Small intestine (tissue), 7 donors: ENCODE data around the gene C10orf105. TPM values are rescaled to one million over a fixed set of nuclear protein-coding genes. Genes with fewer than 3 reads are reported as not detected.
A peak's percentile ranks its signal among the peaks of the same experiment; 100 is the strongest.

Source experiments
- DNase-seq, 2 donors: peaks; one replicate each; pipeline versions ENCODE4 v3.0.0 to v3.0.0-alpha.2; 2013
- FAIRE-seq: peaks from 2 replicates; lab custom pipeline; 2012; peaks lifted over from hg19 to GRCh38; lab: Jason Lieb, UNC
- H3K27ac ChIP-seq, 3 donors: one replicate each; pipeline ENCODE4 v1.5.1; 2013; ENCODE audit warnings: low read length in 2 of 3, mild to moderate bottlenecking in 2 of 3, control low read depth in 1 of 3, inconsistent platforms in 1 of 3, low read depth in 1 of 3, moderate library complexity in 1 of 3
- H3K27me3 ChIP-seq, 3 donors: one replicate each; pipeline ENCODE4 v1.6.1; 2013; ENCODE audit warnings: low read length in 3 of 3, inconsistent platforms in 1 of 3; ENCODE audit not compliant: control insufficient read depth in 3 of 3, insufficient read depth in 3 of 3
- H3K36me3 ChIP-seq, 3 donors: one replicate each; pipeline ENCODE4 v1.6.1; 2013; ENCODE audit warnings: low read length in 3 of 3, inconsistent platforms in 1 of 3, low read depth in 1 of 3, mild to moderate bottlenecking in 1 of 3, moderate library complexity in 1 of 3; ENCODE audit not compliant: control insufficient read depth in 3 of 3, insufficient read depth in 2 of 3
- H3K4me1 ChIP-seq, 3 donors: one replicate each; pipeline ENCODE4 v1.6.1; 2013; ENCODE audit warnings: low read length in 2 of 3, inconsistent platforms in 1 of 3, low read depth in 1 of 3, mild to moderate bottlenecking in 1 of 3, moderate library complexity in 1 of 3; ENCODE audit not compliant: control insufficient read depth in 3 of 3, insufficient read depth in 2 of 3
- H3K4me3 ChIP-seq, 3 donors: one replicate each; pipeline ENCODE4 v1.5.1; 2013; ENCODE audit warnings: low read length in 3 of 3, control low read depth in 1 of 3, inconsistent platforms in 1 of 3, low read depth in 1 of 3, mild to moderate bottlenecking in 1 of 3, moderate library complexity in 1 of 3
- H3K9me3 ChIP-seq, 2 donors: one replicate each; pipeline ENCODE4 v1.6.1; 2013; ENCODE audit warnings: low read depth in 1 of 2, low read length in 1 of 2; ENCODE audit not compliant: control insufficient read depth in 2 of 2, insufficient read depth in 1 of 2
- WGBS, 3 donors: extraction: QIAGEN DNeasy Blood & Tissue Kit; methylation state at CpG; one replicate each; pipeline ENCODE4 v1.1.7; 2013; 5-methylcytosine and 5-hydroxymethylcytosine counted together
- polyA plus RNA-seq, 4 donors: library from polyadenylated mRNA; stranded (reverse) in 3 of 4; unstranded in 1 of 4; fragments of 200-250 nt in 3 of 4; fragments of 120-200 nt in 1 of 4; gene quantifications; one replicate each; pipeline versions ENCODE4 v1.2.1 to v1.2.3, GENCODE V29; 2013
- donor health status: healthy with polysubstance abuse.
- donor health status: control.
- donor health status: control.
- donor health status: Bipolar disorder and iron deficiency.
- donor health status: healthy.

Gene C10orf105
- polyA plus RNA-seq, 4 donors, result 0.06 to 0.27 TPM; not detected in 2

GRCh38 chr10:71671994-71672946 is 47.3 kb downstream of the C10orf105 start:
- 59 to 76% (median 67%) methylated on average over 16 of the region's 16 CpGs for WGBS, 3 donors
- peak overlapping the region in 1 of 3 donors; percentile 45 for H3K27ac ChIP-seq
- FAIRE-seq (no peak), DNase-seq (peak; percentile 32 to 50)
- no peaks in the 10 kb centered on the region for H3K9me3 ChIP-seq
- no peaks in the 10 kb centered on the region for H3K27me3 ChIP-seq
- H3K4me1 ChIP-seq, result peaks cover 0 to 12% (median 0%) of the 10 kb centered on the region in 3 donors
- no peak overlapping the region for H3K4me3 ChIP-seq
- no peaks in the 10 kb centered on the region for H3K36me3 ChIP-seq

- H3K4me1 ChIP-seq, result peaks cover 0 to 22% (median 6%) of the 10 kb centered on the region in 3 donors
- FAIRE-seq (no peak), DNase-seq (no peak)
- no peak overlapping the region for H3K27ac ChIP-seq
- no peak overlapping the region for H3K4me3 ChIP-seq
- no peaks in the 10 kb centered on the region for H3K9me3 ChIP-seq
- no peaks in the 10 kb centered on the region for H3K27me3 ChIP-seq
- 33 to 48% (median 39%) methylated on average over 5 of the region's 5 CpGs for WGBS, 3 donors
- H3K36me3 ChIP-seq, result no peaks in the 10 kb centered on the region
Measured at GRCh38 chr10:71667387-71667752, 52.2 kb downstream of the C10orf105 start.

GRCh38 chr10:71666639-71667386 is 52.8 kb downstream of the C10orf105 start:
- no peak for DNase-seq
- 70 to 82% (median 73%) methylated on average over 18 of the region's 18 CpGs for WGBS, 3 donors
- Histone ChIP-seq H3K27me3 (no peaks in the 10 kb centered on the region), H3K27ac (no peak overlapping the region), H3K9me3 (no peaks in the 10 kb centered on the region), H3K4me1 (peaks cover 0 to 21% (median 6%) of the 10 kb centered on the region in 3 donors), H3K36me3 (no peaks in the 10 kb centered on the region), H3K4me3 (no peak overlapping the region)
- FAIRE-seq, result no peak

- no peak for FAIRE-seq
- no peak overlapping the region for H3K27ac ChIP-seq
Measured at GRCh38 chr10:71665456-71665855, 54.1 kb downstream of the C10orf105 start.

GRCh38 chr10:71664585-71664984 is 55.0 kb downstream of the C10orf105 start:
- WGBS, 3 donors, result 72 to 96% (median 74%) methylated on average over 2 of the region's 2 CpGs
- FAIRE-seq, result no peak
- H3K9me3 ChIP-seq, result no peaks in the 10 kb centered on the region

More at GRCh38 chr10:71665456-71665855, 54.1 kb downstream of the C10orf105 start:
- Histone ChIP-seq H3K27me3 (no peaks in the 10 kb centered on the region), H3K4me1 (peaks cover 0 to 17% (median 6%) of the 10 kb centered on the region in 3 donors), H3K4me3 (no peak overlapping the region), H3K9me3 (no peaks in the 10 kb centered on the region), H3K36me3 (no peaks in the 10 kb centered on the region)
- DNase-seq, result no peak
- WGBS, 3 donors, result 76 to 84% (median 82%) methylated on average over 8 to 9 of the region's 9 CpGs

GRCh38 chr10:71663311-71663710 is 56.3 kb downstream of the C10orf105 start:
- 47 to 72% (median 58%) methylated on average over 7 of the region's 7 CpGs for WGBS, 3 donors
- Histone ChIP-seq H3K4me3 (no peak overlapping the region), H3K27ac (peak overlapping the region in 1 of 3 donors; percentile 27), H3K27me3 (no peaks in the 10 kb centered on the region), H3K4me1 (peaks cover 3 to 36% (median 10%) of the 10 kb centered on the region in 3 donors), H3K9me3 (no peaks in the 10 kb centered on the region), H3K36me3 (no peaks in the 10 kb centered on the region)
- FAIRE-seq (no peak), DNase-seq (peak in 1 of 2 donors; percentile 95)

More at GRCh38 chr10:71664585-71664984, 55.0 kb downstream of the C10orf105 start:
- DNase-seq, result no peak
- H3K4me3 ChIP-seq, result no peak overlapping the region
- no peak overlapping the region for H3K27ac ChIP-seq
- H3K4me1 ChIP-seq, result peaks cover 0 to 25% (median 6%) of the 10 kb centered on the region in 3 donors
- no peaks in the 10 kb centered on the region for H3K36me3 ChIP-seq
- H3K27me3 ChIP-seq, result no peaks in the 10 kb centered on the region

GRCh38 chr10:71661779-71662336 is 57.7 kb downstream of the C10orf105 start:
- Histone ChIP-seq H3K4me1 (peaks cover 3 to 36% (median 10%) of the 10 kb centered on the region in 3 donors), H3K9me3 (no peaks in the 10 kb centered on the region), H3K27me3 (no peaks in the 10 kb centered on the region), H3K36me3 (no peaks in the 10 kb centered on the region), H3K4me3 (no peak overlapping the region), H3K27ac (peak overlapping the region in 2 of 3 donors; percentile 50 to 62)
- no peak for FAIRE-seq
- DNase-seq, result peak; percentile 72 to 84
- WGBS, 3 donors, result 37 to 72% (median 51%) methylated on average over 22 to 27 of the region's 28 CpGs
